Bronchial epithelial cell (primary cell): Measurements from ENCODE around the gene CRYGB. TPM values are rescaled to one million over a fixed set of nuclear protein-coding genes. Genes with fewer than 3 reads are reported as not detected.
A peak's percentile ranks its signal among the peaks of the same experiment; 100 is the strongest.

Experiments
- DNase-seq: peaks from one replicate; pipeline ENCODE4 v3.0.0-alpha.2; 2010; ENCODE audit warnings: low read depth
- FAIRE-seq: peaks from 2 replicates; lab custom pipeline; 2011; peaks lifted over from hg19 to GRCh38; lab: Jason Lieb, UNC
- H3K27me3 ChIP-seq: 2 replicates; pipeline ENCODE4 v1.5.1; 2011; ENCODE audit warnings: low read length; ENCODE audit not compliant: control insufficient read depth, insufficient read depth
- H3K36me3 ChIP-seq: 2 replicates; pipeline ENCODE4 v1.5.1; 2011; ENCODE audit warnings: low read length; ENCODE audit not compliant: control insufficient read depth, insufficient read depth
- H3K4me3 ChIP-seq: 2 replicates; pipeline ENCODE4 v1.5.1; 2011; ENCODE audit warnings: mild to moderate bottlenecking, low read depth, low read length, control low read depth
- total RNA-seq: library from RNA; depleted of rRNA; stranded (reverse); fragments of >200 nt; gene quantifications from 2 replicates; pipeline ENCODE4 v1.2.1, GENCODE V29; 2014
- TF ChIP-seq, protein P1 (sequence below): IDR thresholded peaks from 2 replicates; pipeline ENCODE4 v1.5.1; 2011; ENCODE audit warnings: mild to moderate bottlenecking, moderate library complexity, low read length, control low read depth, inconsistent platforms; ENCODE audit not compliant: insufficient read depth, severe bottlenecking

Gene CRYGB, protein sequence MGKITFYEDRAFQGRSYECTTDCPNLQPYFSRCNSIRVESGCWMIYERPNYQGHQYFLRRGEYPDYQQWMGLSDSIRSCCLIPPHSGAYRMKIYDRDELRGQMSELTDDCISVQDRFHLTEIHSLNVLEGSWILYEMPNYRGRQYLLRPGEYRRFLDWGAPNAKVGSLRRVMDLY
- not detected in 2 replicates for total RNA-seq

DNA sequence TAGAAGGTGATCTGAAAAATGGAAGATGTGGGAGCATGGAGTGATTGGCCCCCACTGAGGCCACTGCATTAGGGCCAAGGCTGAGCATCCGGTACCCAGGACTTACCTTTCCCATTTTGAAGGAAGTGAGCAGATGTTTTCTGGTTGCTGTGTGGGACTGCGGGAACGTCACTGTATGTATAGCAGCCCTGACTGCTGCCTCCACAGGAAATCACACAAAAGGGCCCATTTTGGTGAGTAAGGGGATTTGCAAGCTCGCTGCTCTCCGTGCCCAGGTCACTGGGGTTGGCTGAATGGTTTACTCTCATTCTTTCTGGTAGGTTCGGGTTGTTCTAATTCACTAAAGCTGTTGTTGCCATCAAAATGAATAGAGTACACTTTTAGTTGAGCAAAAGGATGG is at the start of gene CRYGB:
Gene CRYGB (minus strand): TSS at position 153 of the 400 bp plus-strand sequence. CDS start 38 bp downstream, at position 115.
- DNase-seq (no peak), FAIRE-seq (no peak)
- Histone ChIP-seq H3K27me3 (peaks cover 2% of the 10 kb centered on the region), H3K36me3 (no peaks in the 10 kb centered on the region), H3K4me3 (no peak within 1 kb of the TSS)
- TF ChIP-seq, protein P1, sequence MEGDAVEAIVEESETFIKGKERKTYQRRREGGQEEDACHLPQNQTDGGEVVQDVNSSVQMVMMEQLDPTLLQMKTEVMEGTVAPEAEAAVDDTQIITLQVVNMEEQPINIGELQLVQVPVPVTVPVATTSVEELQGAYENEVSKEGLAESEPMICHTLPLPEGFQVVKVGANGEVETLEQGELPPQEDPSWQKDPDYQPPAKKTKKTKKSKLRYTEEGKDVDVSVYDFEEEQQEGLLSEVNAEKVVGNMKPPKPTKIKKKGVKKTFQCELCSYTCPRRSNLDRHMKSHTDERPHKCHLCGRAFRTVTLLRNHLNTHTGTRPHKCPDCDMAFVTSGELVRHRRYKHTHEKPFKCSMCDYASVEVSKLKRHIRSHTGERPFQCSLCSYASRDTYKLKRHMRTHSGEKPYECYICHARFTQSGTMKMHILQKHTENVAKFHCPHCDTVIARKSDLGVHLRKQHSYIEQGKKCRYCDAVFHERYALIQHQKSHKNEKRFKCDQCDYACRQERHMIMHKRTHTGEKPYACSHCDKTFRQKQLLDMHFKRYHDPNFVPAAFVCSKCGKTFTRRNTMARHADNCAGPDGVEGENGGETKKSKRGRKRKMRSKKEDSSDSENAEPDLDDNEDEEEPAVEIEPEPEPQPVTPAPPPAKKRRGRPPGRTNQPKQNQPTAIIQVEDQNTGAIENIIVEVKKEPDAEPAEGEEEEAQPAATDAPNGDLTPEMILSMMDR = no peak

DNA sequence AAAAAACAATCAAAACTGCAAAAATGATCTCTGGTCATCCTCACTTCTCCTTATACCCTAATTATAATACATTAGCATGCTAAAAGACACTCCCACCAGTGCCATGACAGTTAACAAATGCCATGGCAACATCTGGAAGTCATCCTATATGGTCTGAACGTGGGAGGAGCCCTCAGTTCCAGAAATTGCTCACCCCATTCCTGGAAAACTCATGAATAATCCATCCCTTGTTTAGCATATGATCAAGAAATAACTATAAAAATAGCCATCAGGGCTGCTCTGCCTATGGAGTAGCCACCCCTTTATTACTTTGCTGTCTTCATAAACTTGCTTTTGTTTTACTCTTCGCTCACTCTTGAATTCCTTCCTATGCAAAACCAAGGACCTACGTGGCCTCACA is 49.6 kb upstream of the CRYGB start:
- Histone ChIP-seq H3K4me3 (no peak overlapping the region), H3K36me3 (no peaks in the 10 kb centered on the region), H3K27me3 (no peaks in the 10 kb centered on the region)
- TF ChIP-seq, protein P1 = no peak
- FAIRE-seq (no peak), DNase-seq (no peak)

DNA sequence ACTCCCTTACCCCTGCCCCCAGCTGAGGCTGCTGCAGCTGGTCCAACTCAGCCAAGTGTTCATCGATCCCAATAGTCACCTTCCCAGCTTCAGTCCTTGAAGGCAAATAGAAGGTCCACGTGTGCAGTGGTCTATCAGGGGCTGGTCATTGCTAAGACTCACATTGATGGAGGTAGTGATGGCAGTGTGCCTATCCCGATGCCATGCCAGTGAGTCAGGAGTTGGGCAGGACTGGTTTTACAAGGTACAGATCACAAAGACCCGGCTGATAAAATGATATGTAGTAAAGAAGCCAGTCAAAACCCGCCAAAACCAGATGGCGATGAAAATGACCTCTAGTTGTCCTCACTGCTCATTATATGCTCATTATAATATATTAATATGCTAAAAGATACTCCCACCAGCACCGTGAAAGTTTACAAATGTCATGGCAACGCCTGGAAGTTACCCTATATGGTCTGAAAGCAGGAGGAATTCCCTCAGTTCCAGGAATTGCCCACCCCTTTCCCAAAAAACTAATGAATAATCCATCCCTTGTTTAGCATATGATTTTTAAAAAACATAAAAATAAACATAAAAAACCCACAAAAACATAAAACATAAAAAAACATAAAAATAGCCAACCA is 46.8 kb upstream of the CRYGB start:
- peak; percentile 41 for DNase-seq
- FAIRE-seq = no peak
- TF ChIP-seq, protein P1 = no peak
- Histone ChIP-seq H3K27me3 (no peaks in the 10 kb centered on the region), H3K4me3 (no peak overlapping the region), H3K36me3 (no peaks in the 10 kb centered on the region)

DNA sequence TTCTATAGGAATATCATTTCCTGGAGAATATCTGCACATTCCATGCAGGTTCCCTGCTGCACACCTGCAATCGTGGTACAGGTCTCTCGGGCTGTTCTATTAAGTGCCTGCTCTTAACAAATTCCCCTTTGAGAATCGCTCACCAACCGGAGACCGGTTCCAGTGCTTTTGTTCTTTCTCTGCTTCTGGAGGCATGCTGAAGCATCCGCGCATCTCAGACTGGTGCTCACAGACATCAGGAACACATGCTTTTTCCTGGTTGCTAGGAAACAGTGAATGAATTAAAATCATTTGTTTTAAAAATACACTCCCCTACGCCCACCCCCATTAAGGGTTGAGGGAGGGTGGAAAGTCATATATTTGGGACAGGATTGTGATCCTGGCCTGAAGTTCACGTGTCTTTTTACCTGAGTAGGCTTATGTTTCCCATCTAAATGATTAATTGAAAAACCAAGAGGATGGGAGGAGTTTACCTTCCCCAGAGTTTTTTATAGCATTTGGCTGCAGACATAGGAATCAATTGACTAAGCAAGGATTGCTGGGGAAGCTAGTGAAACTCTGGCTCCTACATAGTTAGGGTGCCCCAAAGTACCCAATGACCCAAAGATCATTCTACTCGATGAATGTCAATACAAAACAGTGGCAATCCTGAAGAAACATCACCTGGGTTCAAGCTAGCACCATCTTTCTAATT is 44.0 kb upstream of the CRYGB start, which contains the start of gene C2orf80:
Gene C2orf80 (minus strand): TSS at position 221 of the 694 bp plus-strand sequence. CDS start 3,044 bp downstream, outside the sequence.
- Histone ChIP-seq H3K27me3 (no peaks in the 10 kb centered on the region), H3K36me3 (no peaks in the 10 kb centered on the region), H3K4me3 (no peak within 1 kb of the TSS)
- TF ChIP-seq, protein P1 = no peak
- FAIRE-seq = no peak
- DNase-seq = no peak

DNA sequence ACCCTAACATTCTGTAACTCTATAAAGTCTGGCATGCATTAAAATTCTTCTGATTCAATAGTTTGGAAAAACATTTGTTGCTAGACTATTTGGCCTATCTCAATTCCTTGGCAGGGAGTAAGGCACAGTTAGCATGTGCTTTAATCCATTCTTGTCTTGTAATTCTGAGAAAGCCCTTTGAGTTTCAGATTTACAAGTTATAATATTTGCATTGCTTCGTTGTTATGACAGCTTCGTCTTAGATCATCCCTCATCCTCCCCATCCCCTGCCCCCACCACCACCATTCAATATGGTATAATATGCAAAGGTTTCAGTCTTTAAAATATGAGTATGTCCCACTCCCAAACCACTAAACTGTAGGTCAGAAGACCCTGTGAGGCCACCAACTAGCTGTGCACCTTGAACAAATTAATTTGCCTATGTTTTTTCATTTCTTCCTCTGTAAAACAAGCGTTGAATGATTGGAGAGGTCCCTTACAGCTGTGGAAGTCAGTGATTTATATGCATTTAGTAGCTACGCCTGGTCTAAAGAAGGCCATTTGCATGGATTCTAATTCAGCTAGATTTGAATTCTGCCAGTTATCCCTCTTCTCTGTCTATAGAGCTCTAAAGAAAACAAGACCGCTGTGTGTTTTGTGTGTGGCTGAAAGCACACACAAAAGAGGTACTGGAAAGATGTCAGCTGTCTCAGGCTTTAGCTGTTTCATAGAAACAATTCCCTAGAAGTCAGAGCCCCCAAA is 43.3 kb upstream of the CRYGB start:
- Histone ChIP-seq H3K36me3 (no peaks in the 10 kb centered on the region), H3K4me3 (no peak overlapping the region), H3K27me3 (no peaks in the 10 kb centered on the region)
- TF ChIP-seq, protein P1 = no peak
- FAIRE-seq = no peak
- DNase-seq = no peak
